DOHH2 (cell line): Measurements from ENCODE around the gene ABCG5.

Source experiments
- H3F3A ChIP-seq: fragments of 200-600 bp; sonication (generic), shearing (Covaris generic); 2 replicates; pipeline ENCODE4 v1.6.0; 2016; ENCODE audit warnings: antibody characterized with exemption, mild to moderate bottlenecking; ENCODE audit not compliant: control insufficient read depth, insufficient read depth
- H3K27ac ChIP-seq: fragments of 200-600 bp; sonication (generic); 2 replicates; pipeline ENCODE4 v1.5.1; 2014; ENCODE audit warnings: low read depth, mild to moderate bottlenecking, low read length, moderate library complexity
- H3K27me3 ChIP-seq: fragments of 200-600 bp; sonication (generic); 2 replicates; pipeline ENCODE4 v1.6.1; 2014; ENCODE audit warnings: mild to moderate bottlenecking, low read length, mixed read lengths; ENCODE audit not compliant: control insufficient read depth
- H3K36me3 ChIP-seq: fragments of 200-600 bp; sonication (generic); 2 replicates; pipeline ENCODE4 v1.6.1; 2014; ENCODE audit warnings: mild to moderate bottlenecking, low read length, moderate library complexity, mixed read lengths; ENCODE audit not compliant: control insufficient read depth
- H3K4me1 ChIP-seq: fragments of 200-600 bp; sonication (generic); 2 replicates; pipeline ENCODE4 v1.6.1; 2014; ENCODE audit warnings: mild to moderate bottlenecking, low read length, mixed read lengths; ENCODE audit not compliant: control insufficient read depth
- H3K4me2 ChIP-seq: fragments of 200-600 bp; sonication (generic); 2 replicates; pipeline ENCODE4 v1.6.0; 2014; ENCODE audit warnings: mild to moderate bottlenecking, low read length, moderate library complexity
- H3K4me3 ChIP-seq: fragments of 200-600 bp; sonication (generic); 2 replicates; pipeline ENCODE4 v1.5.1; 2014; ENCODE audit warnings: mild to moderate bottlenecking, low read length, mixed read lengths
- H3K79me2 ChIP-seq: fragments of 200-600 bp; sonication (generic); 2 replicates; pipeline ENCODE4 v1.6.1; 2014; ENCODE audit warnings: mild to moderate bottlenecking, low read length, mixed read lengths; ENCODE audit not compliant: control insufficient read depth
- H3K9me2 ChIP-seq: fragments of 200-600 bp; sonication (generic); replicated peaks from 2 replicates; pipeline ENCODE4 v1.6.1; 2014; ENCODE audit warnings: mild to moderate bottlenecking, low read length, mixed read lengths; ENCODE audit not compliant: control insufficient read depth
- H3K9me3 ChIP-seq: fragments of 200-600 bp; sonication (generic); 2 replicates; pipeline ENCODE4 v1.6.1; 2014; ENCODE audit warnings: antibody characterized with exemption, low read length, mixed read lengths; ENCODE audit not compliant: control insufficient read depth, insufficient read depth
- H4K20me1 ChIP-seq: fragments of 200-600 bp; sonication (generic); 2 replicates; pipeline ENCODE4 v1.6.0; 2014; ENCODE audit warnings: low read depth, mild to moderate bottlenecking, antibody characterized with exemption, low read length, moderate library complexity; ENCODE audit not compliant: control insufficient read depth, insufficient read depth
- CTCF ChIP-seq: fragments of 200-600 bp; sonication (generic); IDR thresholded peaks from one replicate; pipeline ENCODE4 v1.5.1; 2014; ENCODE audit warnings: antibody characterized with exemption, mild to moderate bottlenecking, low read depth, low read length; ENCODE audit not compliant: poor library complexity, severe bottlenecking
- EZH2phosphoT487 ChIP-seq: fragments of 200-600 bp; sonication (generic); IDR thresholded peaks from 2 replicates; pipeline ENCODE4 v1.6.1; 2017; ENCODE audit warnings: borderline replicate concordance, mild to moderate bottlenecking, antibody characterized with exemption, low read length, moderate library complexity, mixed read lengths

ABCG5 gene

GRCh38 chr2:43823751-43824150, 14.9 kb downstream of the ABCG5 start:
- H3K9me2 ChIP-seq = no peaks in the 10 kb centered on the region
- no peaks in the 10 kb centered on the region for H3K36me3 ChIP-seq
- TF ChIP-seq CTCF = no peak
- no peak for TF ChIP-seq EZH2phosphoT487
- no peaks in the 10 kb centered on the region for H3F3A ChIP-seq
- no peaks in the 10 kb centered on the region; the same call in 1 of the 2 replicates for H3K27me3 ChIP-seq
- no peaks in the 10 kb centered on the region for H4K20me1 ChIP-seq
- no peak overlapping the region for H3K4me3 ChIP-seq
- no peak overlapping the region for H3K4me2 ChIP-seq
- H3K9me3 ChIP-seq = no peaks in the 10 kb centered on the region
- H3K27ac ChIP-seq = no peak overlapping the region
- H3K79me2 ChIP-seq = no peaks in the 10 kb centered on the region
- H3K4me1 ChIP-seq = no peaks in the 10 kb centered on the region

- H4K20me1 ChIP-seq = no peaks in the 10 kb centered on the region
- no peaks in the 10 kb centered on the region for H3K36me3 ChIP-seq
- TF ChIP-seq CTCF (no peak), EZH2phosphoT487 (no peak)
- no peak overlapping the region for H3K27ac ChIP-seq
- no peaks in the 10 kb centered on the region for H3K9me3 ChIP-seq
- no peaks in the 10 kb centered on the region for H3K79me2 ChIP-seq
- H3K4me2 ChIP-seq = no peak overlapping the region
- H3K4me1 ChIP-seq = no peaks in the 10 kb centered on the region
- H3K27me3 ChIP-seq = no peaks in the 10 kb centered on the region; the same call in 1 of the 2 replicates
- no peaks in the 10 kb centered on the region for H3K9me2 ChIP-seq
- H3K4me3 ChIP-seq = no peak overlapping the region
- H3F3A ChIP-seq = no peaks in the 10 kb centered on the region
These were observed 15.8 kb downstream of the ABCG5 start for GRCh38 chr2:43822839-43823238.

GRCh38 chr2:43819491-43820163, 19.0 kb downstream of the ABCG5 start:
- Histone ChIP-seq H3K9me3 (no peaks in the 10 kb centered on the region), H3K27ac (no peak overlapping the region), H3F3A (no peaks in the 10 kb centered on the region)

More at GRCh38 chr2:43819491-43820163, 19.0 kb downstream of the ABCG5 start:
- no peak for TF ChIP-seq CTCF
- Histone ChIP-seq H3K36me3 (no peaks in the 10 kb centered on the region), H3K79me2 (no peaks in the 10 kb centered on the region), H3K4me1 (no peaks in the 10 kb centered on the region), H4K20me1 (no peaks in the 10 kb centered on the region), H3K4me3 (no peak overlapping the region), H3K9me2 (no peaks in the 10 kb centered on the region), H3K4me2 (no peak overlapping the region), H3K27me3 (no peaks in the 10 kb centered on the region; the same call in 1 of the 2 replicates)
